Tibial nerve (tissue), 3 donors: Measurements from ENCODE around the gene ANKS6.

ENCODE experiments used
- POLR2A ChIP-seq, 2 donors: fragments of 450-650 bp; IDR thresholded peaks; one replicate each; pipeline ENCODE4 v1.6.1; 2017; ENCODE audit warnings: antibody characterized with exemption in 2 of 2, mild to moderate bottlenecking in 2 of 2, moderate library complexity in 2 of 2
- TF ChIP-seq, protein P1 (sequence below), 5 experiments: fragments of 200-600 bp in 3 of 5; fragments of 450-650 bp in 2 of 5; sonication (generic) in 3 of 5; IDR thresholded peaks; one replicate each; pipeline ENCODE4 v1.5.1; 2016 to 2019; ENCODE audit warnings: antibody characterized with exemption in 5 of 5, mild to moderate bottlenecking in 3 of 5, moderate library complexity in 2 of 5

DNA sequence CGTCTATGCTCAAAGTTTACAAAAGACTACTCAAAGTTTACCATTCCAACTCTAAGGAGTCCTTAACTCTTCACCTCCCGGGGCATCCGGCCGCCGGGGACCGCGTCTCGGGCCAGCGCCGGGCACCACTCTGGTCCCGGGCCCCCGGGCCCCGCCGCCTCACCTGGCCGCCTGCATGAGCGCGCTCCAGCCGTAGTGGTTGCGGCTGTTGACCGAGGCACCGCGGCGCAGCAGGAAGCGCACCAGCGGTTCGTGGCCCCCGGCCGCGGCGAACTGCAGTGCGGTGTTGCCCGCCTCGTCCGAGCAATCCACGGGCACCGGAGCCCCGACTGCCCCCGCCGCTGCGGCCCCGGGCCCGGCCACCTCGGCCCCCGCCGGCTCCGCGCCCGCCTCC, 388 bp downstream of the ANKS6 start:
- TF ChIP-seq, protein P1, sequence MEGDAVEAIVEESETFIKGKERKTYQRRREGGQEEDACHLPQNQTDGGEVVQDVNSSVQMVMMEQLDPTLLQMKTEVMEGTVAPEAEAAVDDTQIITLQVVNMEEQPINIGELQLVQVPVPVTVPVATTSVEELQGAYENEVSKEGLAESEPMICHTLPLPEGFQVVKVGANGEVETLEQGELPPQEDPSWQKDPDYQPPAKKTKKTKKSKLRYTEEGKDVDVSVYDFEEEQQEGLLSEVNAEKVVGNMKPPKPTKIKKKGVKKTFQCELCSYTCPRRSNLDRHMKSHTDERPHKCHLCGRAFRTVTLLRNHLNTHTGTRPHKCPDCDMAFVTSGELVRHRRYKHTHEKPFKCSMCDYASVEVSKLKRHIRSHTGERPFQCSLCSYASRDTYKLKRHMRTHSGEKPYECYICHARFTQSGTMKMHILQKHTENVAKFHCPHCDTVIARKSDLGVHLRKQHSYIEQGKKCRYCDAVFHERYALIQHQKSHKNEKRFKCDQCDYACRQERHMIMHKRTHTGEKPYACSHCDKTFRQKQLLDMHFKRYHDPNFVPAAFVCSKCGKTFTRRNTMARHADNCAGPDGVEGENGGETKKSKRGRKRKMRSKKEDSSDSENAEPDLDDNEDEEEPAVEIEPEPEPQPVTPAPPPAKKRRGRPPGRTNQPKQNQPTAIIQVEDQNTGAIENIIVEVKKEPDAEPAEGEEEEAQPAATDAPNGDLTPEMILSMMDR (IDR thresholded peaks at IDR 0.05): no peak
- TF ChIP-seq POLR2A (IDR thresholded peaks at IDR 0.05): no peak
